RWPE2 (cell line): ENCODE data around the gene PLEKHA5.

ENCODE experiments used
- ATAC-seq: fragments of 200-7000 bp; cut with Tn5 transposase; 3 replicates; pipeline ENCODE4 v1.9.1; 2021; ENCODE audit warnings: low read depth
- DNase-seq: peaks from one replicate; pipeline ENCODE4 v3.0.0-alpha.2; 2020; ENCODE audit warnings: low spot score
- H3K27ac ChIP-seq: fragments of 450-650 bp; 2 replicates; pipeline ENCODE4 v1.5.1; 2017; ENCODE audit warnings: mild to moderate bottlenecking; ENCODE audit not compliant: poor library complexity, severe bottlenecking
- H3K27me3 ChIP-seq: fragments of 250-450 bp; sonication (Bioruptor Pico); 2 replicates; pipeline ENCODE4 v1.5.1; 2021; ENCODE audit warnings: mild to moderate bottlenecking, moderate library complexity; ENCODE audit not compliant: insufficient read depth, poor library complexity, severe bottlenecking
- H3K36me3 ChIP-seq: fragments of 250-450 bp; sonication (Bioruptor Pico); 2 replicates; pipeline ENCODE4 v1.5.1; 2020; ENCODE audit warnings: low read depth, mild to moderate bottlenecking, moderate library complexity
- H3K4me1 ChIP-seq: fragments of 250-450 bp; sonication (Bioruptor Pico); 2 replicates; pipeline ENCODE4 v1.5.1; 2021; ENCODE audit warnings: mild to moderate bottlenecking, moderate library complexity; ENCODE audit not compliant: insufficient read depth, poor library complexity, severe bottlenecking
- H3K4me3 ChIP-seq: fragments of 250-450 bp; sonication (Bioruptor Pico); 2 replicates; pipeline ENCODE4 v1.5.1; 2021; ENCODE audit warnings: mild to moderate bottlenecking, moderate library complexity; ENCODE audit not compliant: severe bottlenecking
- H3K9me3 ChIP-seq: fragments of 250-450 bp; sonication (Bioruptor Pico); 2 replicates; pipeline ENCODE4 v1.5.1; 2021; ENCODE audit warnings: mild to moderate bottlenecking, moderate library complexity; ENCODE audit not compliant: severe bottlenecking
- CTCF ChIP-seq: fragments of 450-650 bp; IDR thresholded peaks from one replicate; pipeline ENCODE4 v1.5.1; 2017; ENCODE audit warnings: mild to moderate bottlenecking, moderate library complexity; ENCODE audit not compliant: poor library complexity, severe bottlenecking

Gene PLEKHA5

DNA sequence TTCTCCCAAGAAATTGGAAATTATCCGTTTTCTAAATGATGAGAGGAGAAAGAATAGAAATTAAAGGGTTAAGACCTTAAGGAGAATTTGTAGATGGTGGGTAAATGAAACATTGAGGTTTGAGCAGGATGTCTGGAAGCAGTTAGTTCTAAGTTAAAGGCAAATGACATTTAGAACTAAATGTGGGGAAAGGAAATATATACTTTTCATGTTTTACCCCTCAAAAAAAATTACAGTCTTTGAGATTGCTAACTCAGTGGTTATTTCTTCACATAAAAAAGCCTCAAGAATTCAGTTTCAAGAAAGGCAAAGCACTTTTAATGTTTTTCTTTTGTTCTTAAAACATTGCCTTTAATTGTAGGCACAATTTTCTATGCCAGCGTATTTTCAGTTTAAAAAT lies 114.0 kb downstream of the PLEKHA5 start:
- Histone ChIP-seq H3K4me3 (no peak overlapping the region), H3K4me1 (no peaks in the 10 kb centered on the region), H3K36me3 (no peaks in the 10 kb centered on the region), H3K27ac (no peak overlapping the region), H3K27me3 (no peaks in the 10 kb centered on the region), H3K9me3 (no peaks in the 10 kb centered on the region)
- no peak for TF ChIP-seq CTCF
- DNase-seq (no peak), ATAC-seq (no peak)

DNA sequence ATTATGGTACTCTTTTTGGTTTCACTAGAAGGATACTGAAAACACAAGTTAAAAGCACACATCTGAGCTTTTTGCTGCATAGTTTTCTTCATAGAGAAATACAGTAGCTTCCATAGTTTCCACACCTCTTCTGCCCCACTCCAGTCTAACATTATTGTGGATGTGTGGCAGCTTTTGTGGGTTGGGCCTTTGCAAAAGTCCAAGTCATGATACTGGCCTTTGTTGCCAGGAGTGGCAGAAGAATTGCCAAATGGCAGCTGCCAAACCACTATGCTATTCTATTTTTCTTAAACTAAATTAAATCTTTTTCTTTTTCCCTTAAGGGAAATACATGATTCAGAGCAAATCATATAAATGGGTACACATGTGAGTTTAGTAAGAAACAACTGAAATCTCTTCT lies 114.8 kb downstream of the PLEKHA5 start:
- DNase-seq (no peak), ATAC-seq (no peak)
- Histone ChIP-seq H3K36me3 (no peaks in the 10 kb centered on the region), H3K27ac (no peak overlapping the region), H3K4me1 (no peaks in the 10 kb centered on the region), H3K9me3 (no peaks in the 10 kb centered on the region), H3K27me3 (no peaks in the 10 kb centered on the region), H3K4me3 (no peak overlapping the region)
- TF ChIP-seq CTCF, result no peak

DNA sequence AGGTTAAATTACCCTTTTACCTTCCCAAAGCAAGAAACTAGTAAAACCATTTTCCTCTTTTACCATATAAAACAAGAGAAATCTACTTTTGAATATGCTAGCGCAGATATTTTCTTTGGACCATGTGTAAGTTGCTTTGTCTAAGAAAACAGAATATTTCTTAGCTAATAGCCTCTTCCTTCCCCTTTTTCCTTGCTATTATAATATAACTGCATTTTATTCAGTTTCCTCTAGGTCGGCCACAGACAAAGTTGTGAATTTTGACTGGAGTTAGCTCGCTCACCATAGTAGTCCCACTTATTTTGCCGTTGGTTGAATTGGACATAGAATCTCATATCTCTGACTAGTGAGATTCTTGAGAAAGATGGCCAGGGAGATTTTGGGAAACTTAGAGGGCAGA lies 115.6 kb downstream of the PLEKHA5 start:
- H3K27me3 ChIP-seq, result no peaks in the 10 kb centered on the region
- DNase-seq (no peak), ATAC-seq (no peak)
- no peaks in the 10 kb centered on the region for H3K36me3 ChIP-seq
- no peak overlapping the region for H3K4me3 ChIP-seq
- H3K4me1 ChIP-seq, result no peaks in the 10 kb centered on the region
- no peak for TF ChIP-seq CTCF
- H3K9me3 ChIP-seq, result no peaks in the 10 kb centered on the region
- H3K27ac ChIP-seq, result no peak overlapping the region

GRCh38 chr12:19245666-19246065 lies 116.1 kb downstream of the PLEKHA5 start:
- no peak overlapping the region for H3K27ac ChIP-seq
- no peaks in the 10 kb centered on the region for H3K4me1 ChIP-seq
- H3K27me3 ChIP-seq, result no peaks in the 10 kb centered on the region
- no peak overlapping the region for H3K4me3 ChIP-seq
- ATAC-seq (no peak), DNase-seq (no peak)
- H3K36me3 ChIP-seq, result no peaks in the 10 kb centered on the region
- H3K9me3 ChIP-seq, result no peaks in the 10 kb centered on the region
- TF ChIP-seq CTCF, result no peak

DNA sequence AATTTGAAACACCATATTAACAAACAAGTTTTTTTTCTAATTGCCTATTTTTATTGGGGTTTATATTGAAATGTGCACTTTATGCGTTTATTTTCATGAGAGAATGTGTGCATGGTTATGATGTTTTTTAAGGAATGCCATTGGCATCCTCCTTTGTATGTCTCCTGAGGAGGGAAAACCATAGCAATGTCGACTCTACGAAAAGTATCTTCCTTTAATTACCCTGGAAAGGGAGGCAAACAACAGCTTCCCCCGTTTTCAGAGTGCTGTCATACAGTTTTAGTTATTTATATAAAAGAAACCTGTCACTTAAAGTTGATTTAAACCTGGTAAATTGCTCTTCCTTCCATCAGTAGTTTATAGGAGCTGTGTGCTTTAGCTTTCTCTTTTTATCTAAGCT lies 117.4 kb downstream of the PLEKHA5 start:
- H3K9me3 ChIP-seq, result no peaks in the 10 kb centered on the region
- no peak overlapping the region for H3K4me3 ChIP-seq
- no peaks in the 10 kb centered on the region for H3K36me3 ChIP-seq
- no peak overlapping the region for H3K27ac ChIP-seq
- H3K4me1 ChIP-seq, result no peaks in the 10 kb centered on the region
- H3K27me3 ChIP-seq, result no peaks in the 10 kb centered on the region
- no peak for TF ChIP-seq CTCF
- DNase-seq (no peak), ATAC-seq (no peak)
